Measurements from ENCODE around the gene PDE12. TPM values are rescaled to one million over a fixed set of nuclear protein-coding genes. Genes with fewer than 3 reads are reported as not detected.

Gene PDE12
- total and polyA plus RNA-seq, 7 donors, result 5.9 to 20.6 (median 16.3) TPM

DNA sequence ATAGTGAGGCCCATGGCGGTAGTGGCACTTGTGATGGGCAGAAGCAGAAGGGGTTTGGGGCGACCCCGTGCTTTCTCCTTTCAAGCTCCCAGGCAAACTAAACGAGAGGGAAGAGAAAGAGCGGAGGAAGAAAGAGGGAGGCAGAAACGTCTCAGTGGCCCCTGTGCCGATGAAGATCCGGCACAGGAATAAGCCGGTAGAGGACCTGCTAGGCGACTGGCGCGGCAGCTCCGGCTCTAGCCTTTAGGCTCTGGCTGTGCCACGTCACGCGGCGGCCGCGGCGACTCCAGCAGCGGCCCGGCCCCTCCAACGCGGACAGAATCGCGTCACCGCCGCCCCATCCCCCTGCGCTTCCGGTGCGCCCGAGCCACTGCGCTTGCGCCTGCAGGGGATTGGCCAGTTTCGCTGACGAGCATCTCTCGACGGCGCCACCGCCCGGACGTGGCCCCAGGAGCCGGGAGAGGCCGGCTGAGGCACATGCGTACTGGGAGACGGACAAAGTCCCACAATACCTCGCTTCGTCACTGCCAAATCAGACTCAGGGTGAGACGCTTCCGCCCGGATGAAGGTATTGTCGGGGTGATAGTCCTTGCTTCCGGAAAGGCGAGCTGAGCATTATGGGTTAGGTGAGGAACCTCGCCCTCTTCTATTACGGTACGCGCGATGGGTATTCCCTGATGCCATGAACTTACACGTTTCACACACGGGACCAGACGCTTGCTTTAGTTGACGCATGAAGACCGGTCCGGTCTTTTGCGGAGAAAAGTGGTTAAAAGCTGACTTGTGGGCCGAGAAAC is 41.3 kb downstream of the PDE12 start, which contains the start of gene ARF4:
Gene ARF4, minus strand, starts transcription at position 218 of the 797 bp plus-strand sequence. Its CDS starts 204 bp downstream, at position 14.
- Histone ChIP-seq H3K9me3 (no peaks in the 10 kb centered on the region), H3K36me3 (ENCODE audit: insufficient read depth in 1 of 2, low read depth in 1 of 2) (peaks cover 0 to 7% of the 10 kb centered on the region in 2 donors), H3K27ac (peak within 1 kb of the TSS; percentile 98), H3K4me1 (peaks cover 46% of the 10 kb centered on the region), H3K4me3 (peak within 1 kb of the TSS; percentile 93), H3K27me3 (ENCODE audit: insufficient read depth in 3 of 3, low read length in 2 of 3) (no peaks in the 10 kb centered on the region)
- intact Hi-C loops (cut with DNase I), result loop anchor here (2.0 to 10.0 kb wide), 4 partner anchors 40 to 97 kb away; partner anchors contain the start of genes DENND6A (in 2 of the 2) and PDE12 (in 2 of the 2)
- DNase-seq, result peak; percentile 99 to 100
- ATAC-seq, result peak; percentile 91 to 94 (median 92)
- 0% methylated on average over 54 to 67 of the region's 67 CpGs for WGBS, 3 donors
- TF ChIP-seq, protein P1, sequence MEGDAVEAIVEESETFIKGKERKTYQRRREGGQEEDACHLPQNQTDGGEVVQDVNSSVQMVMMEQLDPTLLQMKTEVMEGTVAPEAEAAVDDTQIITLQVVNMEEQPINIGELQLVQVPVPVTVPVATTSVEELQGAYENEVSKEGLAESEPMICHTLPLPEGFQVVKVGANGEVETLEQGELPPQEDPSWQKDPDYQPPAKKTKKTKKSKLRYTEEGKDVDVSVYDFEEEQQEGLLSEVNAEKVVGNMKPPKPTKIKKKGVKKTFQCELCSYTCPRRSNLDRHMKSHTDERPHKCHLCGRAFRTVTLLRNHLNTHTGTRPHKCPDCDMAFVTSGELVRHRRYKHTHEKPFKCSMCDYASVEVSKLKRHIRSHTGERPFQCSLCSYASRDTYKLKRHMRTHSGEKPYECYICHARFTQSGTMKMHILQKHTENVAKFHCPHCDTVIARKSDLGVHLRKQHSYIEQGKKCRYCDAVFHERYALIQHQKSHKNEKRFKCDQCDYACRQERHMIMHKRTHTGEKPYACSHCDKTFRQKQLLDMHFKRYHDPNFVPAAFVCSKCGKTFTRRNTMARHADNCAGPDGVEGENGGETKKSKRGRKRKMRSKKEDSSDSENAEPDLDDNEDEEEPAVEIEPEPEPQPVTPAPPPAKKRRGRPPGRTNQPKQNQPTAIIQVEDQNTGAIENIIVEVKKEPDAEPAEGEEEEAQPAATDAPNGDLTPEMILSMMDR (IDR thresholded peaks at IDR 0.05), result peak; percentile 10

DNA sequence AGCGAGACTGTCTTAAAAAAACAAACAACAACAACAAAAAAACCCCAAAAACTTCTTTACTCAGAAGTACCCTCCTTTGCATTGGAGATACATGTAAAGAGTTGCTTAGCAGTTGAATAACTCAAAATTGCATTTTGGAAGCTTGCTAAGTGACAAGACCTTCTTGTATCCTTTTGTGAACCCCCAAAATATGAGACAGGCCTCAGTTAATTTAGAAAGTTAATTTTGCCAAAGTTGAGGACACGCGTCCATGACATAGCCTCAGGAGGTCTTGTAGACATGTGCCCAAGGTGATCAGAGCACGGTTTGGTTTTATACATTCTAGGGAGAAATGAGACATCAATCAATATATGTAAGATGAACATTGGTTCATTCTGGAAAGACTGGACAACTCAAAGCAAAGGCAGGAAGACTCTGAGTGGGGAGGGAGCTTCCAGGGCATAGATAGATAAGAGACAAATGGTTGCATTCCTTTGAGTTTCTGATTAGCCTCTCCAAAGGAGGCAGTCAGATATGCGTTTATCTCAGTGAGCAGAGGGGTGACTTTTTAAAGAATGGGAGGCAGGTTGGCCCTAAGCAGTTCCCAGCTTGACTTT is 42.8 kb downstream of the PDE12 start:
- peak overlapping the region; percentile 98 for H3K27ac ChIP-seq
- peaks cover 0 to 8% of the 10 kb centered on the region in 2 donors for H3K36me3 ChIP-seq (ENCODE audit: insufficient read depth in 1 of 2, low read depth in 1 of 2)
- TF ChIP-seq, protein P1 (IDR thresholded peaks at IDR 0.05), result no peak
- intact Hi-C loops (cut with DNase I), result loop anchor here in 1 of 2 donors (5.0 to 10.0 kb wide), 2 partner anchors 42 to 96 kb away; partner anchors contain the start of genes DENND6A and PDE12
- WGBS, 3 donors, result 69 to 70% (median 69%) methylated on average over 5 of the region's 5 CpGs
- no peaks in the 10 kb centered on the region for H3K9me3 ChIP-seq
- no peak for DNase-seq
- peak overlapping the region; percentile 93 for H3K4me3 ChIP-seq
- no peaks in the 10 kb centered on the region for H3K27me3 ChIP-seq (ENCODE audit: insufficient read depth in 3 of 3, low read length in 2 of 3)
- no peak for ATAC-seq
- peaks cover 33% of the 10 kb centered on the region for H3K4me1 ChIP-seq

DNA sequence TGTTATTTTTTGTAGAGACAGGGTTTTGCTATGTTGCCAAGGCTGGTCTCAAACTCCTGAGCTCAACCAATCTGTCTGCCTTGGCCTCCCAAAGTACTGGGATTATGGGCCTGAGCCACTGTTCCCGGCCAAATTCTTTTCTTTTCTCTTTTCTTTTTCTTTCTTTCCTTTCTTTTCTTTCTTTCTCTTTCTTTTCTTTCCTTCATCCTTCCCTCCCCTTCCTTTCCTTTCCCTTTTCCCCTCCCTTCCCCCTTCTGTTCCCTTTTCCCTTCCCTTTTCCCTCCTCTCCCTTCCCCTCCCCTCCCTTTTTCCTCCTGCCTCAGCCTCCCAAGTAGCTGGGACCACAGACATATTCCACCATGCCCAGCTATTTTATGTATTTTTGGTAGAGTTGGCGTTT is 44.1 kb downstream of the PDE12 start:
- TF ChIP-seq, protein P1 (IDR thresholded peaks at IDR 0.05), result no peak
- H3K27me3 ChIP-seq (ENCODE audit: insufficient read depth in 3 of 3, low read length in 2 of 3), result no peaks in the 10 kb centered on the region
- no peak for DNase-seq
- H3K4me3 ChIP-seq, result no peak overlapping the region
- WGBS, 3 donors, result 94 to 98% (median 95%) methylated on average over 2 of the region's 2 CpGs
- peaks cover 0 to 8% of the 10 kb centered on the region in 2 donors for H3K36me3 ChIP-seq (ENCODE audit: insufficient read depth in 1 of 2, low read depth in 1 of 2)
- intact Hi-C loops (cut with DNase I), result no loop called here
- H3K4me1 ChIP-seq, result peaks cover 19% of the 10 kb centered on the region
- no peak for ATAC-seq
- no peaks in the 10 kb centered on the region for H3K9me3 ChIP-seq
- no peak overlapping the region for H3K27ac ChIP-seq

DNA sequence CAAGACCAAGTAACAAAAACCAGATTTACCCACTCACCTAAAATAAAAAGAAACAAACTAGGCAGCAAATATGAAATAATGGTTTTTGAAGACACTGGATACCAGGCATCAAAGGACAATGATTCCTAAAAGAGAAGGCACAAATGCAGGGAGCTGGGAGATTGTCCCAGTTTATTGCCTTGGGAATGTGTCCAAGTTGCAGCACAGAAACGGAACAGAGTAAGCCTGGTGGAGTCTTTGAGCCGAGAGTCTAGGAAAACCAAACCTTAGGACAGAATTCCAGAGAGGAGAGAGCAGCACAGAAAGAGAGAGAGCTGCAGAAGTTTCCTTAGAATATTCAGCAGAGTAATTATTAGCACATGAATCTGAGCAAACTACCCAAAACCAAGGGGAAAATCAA is 48.9 kb downstream of the PDE12 start:
- intact Hi-C loops (cut with DNase I), result no loop called here
- H3K4me3 ChIP-seq, result no peak overlapping the region
- ATAC-seq (no peak), DNase-seq (no peak)
- peaks cover 6% of the 10 kb centered on the region for H3K9me3 ChIP-seq
- no peaks in the 10 kb centered on the region for H3K4me1 ChIP-seq
- peaks cover 0 to 8% of the 10 kb centered on the region in 2 donors for H3K36me3 ChIP-seq (ENCODE audit: insufficient read depth in 1 of 2, low read depth in 1 of 2)
- H3K27ac ChIP-seq, result no peak overlapping the region
- TF ChIP-seq, protein P1 (IDR thresholded peaks at IDR 0.05), result no peak
- no peaks in the 10 kb centered on the region for H3K27me3 ChIP-seq (ENCODE audit: insufficient read depth in 3 of 3, low read length in 2 of 3)
- 48 to 85% (median 75%) methylated on average over 2 of the region's 2 CpGs for WGBS, 3 donors
